WTC11 (cell line): ENCODE measurements around the gene NEDD4. TPM values are rescaled to one million over a fixed set of nuclear protein-coding genes. Genes with fewer than 3 reads are reported as not detected.

Experiments
- ATAC-seq: fragments of 200-7000 bp; cut with Tn5 transposase; 2 replicates; pipeline ENCODE4 v1.10.0; 2021; ENCODE audit warnings: mild to moderate bottlenecking, moderate library complexity
- CTCF ChIA-PET: fragments of 300-600 bp; sonication (Branson Sonifier 250); formaldehyde crosslinking; loops from one replicate; lab custom pipeline; 2021; ENCODE audit warnings: antibody characterized with exemption; lab: Charles Lee
- POLR2A ChIA-PET: fragments of 350-600 bp; sonication (Branson Sonifier 250); formaldehyde crosslinking; loops from one replicate; lab custom pipeline; 2021; ENCODE audit warnings: antibody characterized with exemption; lab: Charles Lee
- DNase-seq: peaks from one replicate; pipeline ENCODE4 v3.0.0; 2021; ENCODE audit warnings: low spot score
- H3K27ac Mint-ChIP-seq: 2 replicates; pipeline ENCODE4 v1.8.0; 2021; ENCODE audit warnings: mixed read lengths
- H3K27me3 Mint-ChIP-seq: 2 replicates; pipeline ENCODE4 v1.8.0; 2021; ENCODE audit warnings: low read depth, mild to moderate bottlenecking, moderate library complexity, mixed read lengths
- H3K36me3 Mint-ChIP-seq: 2 replicates; pipeline ENCODE4 v1.8.0; 2021; ENCODE audit warnings: mixed read lengths
- H3K4me1 Mint-ChIP-seq: 2 replicates; pipeline ENCODE4 v1.8.0; 2022; ENCODE audit warnings: mixed read lengths
- H3K4me3 Mint-ChIP-seq: 2 replicates; pipeline ENCODE4 v1.8.0; 2021; ENCODE audit warnings: mild to moderate bottlenecking, moderate library complexity, mixed read lengths
- H3K9me3 Mint-ChIP-seq: 2 replicates; pipeline ENCODE4 v1.8.0; 2021; ENCODE audit warnings: mixed read lengths
- E2F4 ChIP-seq: sonication (generic); formaldehyde crosslinking; IDR thresholded peaks from 2 replicates; pipeline ENCODE4 v1.8.1; 2022; ENCODE audit warnings: low read depth, mild to moderate bottlenecking, moderate library complexity, missing genetic modification reagents, borderline replicate concordance
- EMX1 ChIP-seq: fragments of 250-450 bp; sonication (Bioruptor Pico); IDR thresholded peaks from 2 replicates; pipeline ENCODE4 v1.8.0; 2021; ENCODE audit warnings: mild to moderate bottlenecking
- ESRRA ChIP-seq: sonication (generic); formaldehyde crosslinking; IDR thresholded peaks from 2 replicates; pipeline ENCODE4 v1.8.1; 2022; ENCODE audit warnings: mild to moderate bottlenecking, missing genetic modification reagents, borderline replicate concordance
- ETV6 ChIP-seq: sonication (generic); formaldehyde crosslinking; IDR thresholded peaks from 2 replicates; pipeline ENCODE4 v1.8.1; 2022; ENCODE audit warnings: mild to moderate bottlenecking, missing genetic modification reagents
- FOXJ3 ChIP-seq: sonication (generic); formaldehyde crosslinking; IDR thresholded peaks from 2 replicates; pipeline ENCODE4 v1.9.0; 2021; ENCODE audit warnings: missing genetic modification reagents, mild to moderate bottlenecking, borderline replicate concordance
- MXD4 ChIP-seq: fragments of 250-450 bp; sonication (Bioruptor Pico); IDR thresholded peaks from 2 replicates; pipeline ENCODE4 v1.8.0; 2021; ENCODE audit warnings: mild to moderate bottlenecking, moderate library complexity, borderline replicate concordance
- NR1H2 ChIP-seq: sonication (generic); formaldehyde crosslinking; IDR thresholded peaks from 2 replicates; pipeline ENCODE4 v1.9.0; 2021; ENCODE audit warnings: mild to moderate bottlenecking, moderate library complexity, missing genetic modification reagents
- OVOL2 ChIP-seq: fragments of 250-450 bp; sonication (Bioruptor Pico); IDR thresholded peaks from 2 replicates; pipeline ENCODE4 v1.9.0; 2021; ENCODE audit warnings: mild to moderate bottlenecking, borderline replicate concordance
- SMAD4 ChIP-seq: sonication (generic); formaldehyde crosslinking; IDR thresholded peaks from 2 replicates; pipeline ENCODE4 v1.8.0; 2022; ENCODE audit warnings: mild to moderate bottlenecking, missing genetic modification reagents
- TEAD1 ChIP-seq: sonication (generic); formaldehyde crosslinking; IDR thresholded peaks from 2 replicates; pipeline ENCODE4 v1.8.0; 2022; ENCODE audit warnings: mild to moderate bottlenecking, missing genetic modification reagents
- ZBTB21 ChIP-seq: sonication (generic); formaldehyde crosslinking; IDR thresholded peaks from 2 replicates; pipeline ENCODE4 v1.8.1; 2023; ENCODE audit warnings: mild to moderate bottlenecking, missing genetic modification reagents, borderline replicate concordance
- ZNF219 ChIP-seq: sonication (generic); formaldehyde crosslinking; IDR thresholded peaks from 2 replicates; pipeline ENCODE4 v1.8.0; 2023; ENCODE audit warnings: missing genetic modification reagents, mild to moderate bottlenecking, borderline replicate concordance
- ZNF232 ChIP-seq: sonication (generic); formaldehyde crosslinking; IDR thresholded peaks from 2 replicates; pipeline ENCODE4 v1.8.0; 2022; ENCODE audit warnings: mild to moderate bottlenecking, missing genetic modification reagents
- ZNF671 ChIP-seq: fragments of 250-450 bp; sonication (Bioruptor Pico); IDR thresholded peaks from 2 replicates; pipeline ENCODE4 v1.8.0; 2021; ENCODE audit warnings: mild to moderate bottlenecking
- total RNA-seq: library from RNA; stranded (reverse); gene quantifications from 3 replicates; pipeline ENCODE4 v1.2.3, GENCODE V29; 2021
- TF ChIP-seq, protein P1 (sequence below): fragments of 250-450 bp; sonication (Bioruptor Pico); conservative IDR thresholded peaks from 2 replicates; pipeline ENCODE4 v1.9.0; 2021; ENCODE audit warnings: mild to moderate bottlenecking
- TF ChIP-seq, protein P2 (sequence below): sonication (generic); formaldehyde crosslinking; IDR thresholded peaks from 2 replicates; pipeline ENCODE4 v1.8.0; 2022; ENCODE audit warnings: mild to moderate bottlenecking, missing genetic modification reagents
- TF ChIP-seq, protein P3 (sequence below): sonication (generic); formaldehyde crosslinking; IDR thresholded peaks from 2 replicates; pipeline ENCODE4 v1.8.1; 2022; ENCODE audit warnings: mild to moderate bottlenecking, moderate library complexity, missing genetic modification reagents
- TF ChIP-seq, protein P4 (sequence below): sonication (generic); formaldehyde crosslinking; IDR thresholded peaks from 2 replicates; pipeline ENCODE4 v1.8.0; 2023; ENCODE audit warnings: missing genetic modification reagents, mild to moderate bottlenecking, borderline replicate concordance

Gene NEDD4
- total RNA-seq, 1 experiment from 2014 or later: 4.5 TPM

GRCh38 chr15:55916666-55917409 lies 76.6 kb downstream of the NEDD4 start:
- Mint-ChIP-seq H3K4me1 (peaks cover 4% of the 10 kb centered on the region), H3K27ac (no peak overlapping the region; the same call in 1 of the 2 replicates), H3K9me3 (no peaks in the 10 kb centered on the region)
- CTCF ChIA-PET: interaction anchor here (1.1 to 2.8 kb wide), 6 partner anchors 9 to 85 kb away, joined by 3 to 14 read pairs (median 8); no protein-coding TSS in a partner anchor
- ATAC-seq (no peak), DNase-seq (no peak)
- POLR2A ChIA-PET: no interaction called here
- TF ChIP-seq NR1H2 (CRISPR knock-in tag): no peak
- TF ChIP-seq, protein P1, sequence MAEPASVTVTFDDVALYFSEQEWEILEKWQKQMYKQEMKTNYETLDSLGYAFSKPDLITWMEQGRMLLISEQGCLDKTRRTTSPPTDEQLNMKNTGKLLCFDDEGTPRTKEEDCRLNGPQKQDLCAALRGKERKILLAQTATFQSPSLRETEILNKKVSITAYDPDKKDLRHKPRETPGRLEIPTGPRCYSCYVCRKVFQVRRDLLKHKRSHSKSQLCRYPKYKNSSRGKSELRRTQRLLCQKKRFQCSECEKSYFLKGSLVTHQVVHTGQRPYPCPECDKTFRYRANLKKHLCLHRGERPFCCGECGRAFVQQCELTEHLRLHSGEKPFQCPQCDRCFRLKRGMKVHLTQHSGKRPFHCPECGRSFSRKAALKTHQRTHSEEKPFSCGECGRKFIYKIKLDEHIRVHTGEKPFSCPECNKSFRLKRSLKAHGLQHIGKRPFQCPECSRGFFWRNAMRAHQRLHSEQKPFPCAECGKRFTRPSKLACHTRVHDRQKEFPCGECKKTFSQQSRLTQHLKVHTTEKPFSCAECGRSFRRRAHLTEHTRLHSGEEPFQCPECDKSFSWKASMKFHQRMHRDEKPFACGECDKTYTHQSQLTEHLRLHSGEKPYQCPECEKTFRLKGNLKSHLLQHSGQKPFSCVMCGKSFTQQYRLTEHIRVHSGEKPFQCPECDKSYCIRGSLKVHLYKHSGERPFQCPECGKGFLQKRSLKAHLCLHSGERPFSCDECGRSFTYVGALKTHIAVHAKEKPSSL (CRISPR knock-in tag): no peak
- no peak for TF ChIP-seq EMX1 (CRISPR knock-in tag)
- no peak for TF ChIP-seq ZNF219 (CRISPR knock-in tag)
- no peak for TF ChIP-seq OVOL2 (CRISPR knock-in tag)
- TF ChIP-seq TEAD1 (CRISPR knock-in tag): no peak
- TF ChIP-seq, protein P2, sequence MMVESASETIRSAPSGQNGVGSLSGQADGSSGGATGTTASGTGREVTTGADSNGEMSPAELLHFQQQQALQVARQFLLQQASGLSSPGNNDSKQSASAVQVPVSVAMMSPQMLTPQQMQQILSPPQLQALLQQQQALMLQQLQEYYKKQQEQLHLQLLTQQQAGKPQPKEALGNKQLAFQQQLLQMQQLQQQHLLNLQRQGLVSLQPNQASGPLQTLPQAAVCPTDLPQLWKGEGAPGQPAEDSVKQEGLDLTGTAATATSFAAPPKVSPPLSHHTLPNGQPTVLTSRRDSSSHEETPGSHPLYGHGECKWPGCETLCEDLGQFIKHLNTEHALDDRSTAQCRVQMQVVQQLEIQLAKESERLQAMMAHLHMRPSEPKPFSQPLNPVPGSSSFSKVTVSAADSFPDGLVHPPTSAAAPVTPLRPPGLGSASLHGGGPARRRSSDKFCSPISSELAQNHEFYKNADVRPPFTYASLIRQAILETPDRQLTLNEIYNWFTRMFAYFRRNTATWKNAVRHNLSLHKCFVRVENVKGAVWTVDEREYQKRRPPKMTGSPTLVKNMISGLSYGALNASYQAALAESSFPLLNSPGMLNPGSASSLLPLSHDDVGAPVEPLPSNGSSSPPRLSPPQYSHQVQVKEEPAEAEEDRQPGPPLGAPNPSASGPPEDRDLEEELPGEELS: no peak
- TF ChIP-seq ETV6: no peak
- TF ChIP-seq SMAD4 (CRISPR knock-in tag): no peak
- TF ChIP-seq, protein P3, sequence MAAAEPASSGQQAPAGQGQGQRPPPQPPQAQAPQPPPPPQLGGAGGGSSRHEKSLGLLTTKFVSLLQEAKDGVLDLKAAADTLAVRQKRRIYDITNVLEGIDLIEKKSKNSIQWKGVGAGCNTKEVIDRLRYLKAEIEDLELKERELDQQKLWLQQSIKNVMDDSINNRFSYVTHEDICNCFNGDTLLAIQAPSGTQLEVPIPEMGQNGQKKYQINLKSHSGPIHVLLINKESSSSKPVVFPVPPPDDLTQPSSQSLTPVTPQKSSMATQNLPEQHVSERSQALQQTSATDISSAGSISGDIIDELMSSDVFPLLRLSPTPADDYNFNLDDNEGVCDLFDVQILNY (CRISPR knock-in tag): no peak
- TF ChIP-seq, protein P4, sequence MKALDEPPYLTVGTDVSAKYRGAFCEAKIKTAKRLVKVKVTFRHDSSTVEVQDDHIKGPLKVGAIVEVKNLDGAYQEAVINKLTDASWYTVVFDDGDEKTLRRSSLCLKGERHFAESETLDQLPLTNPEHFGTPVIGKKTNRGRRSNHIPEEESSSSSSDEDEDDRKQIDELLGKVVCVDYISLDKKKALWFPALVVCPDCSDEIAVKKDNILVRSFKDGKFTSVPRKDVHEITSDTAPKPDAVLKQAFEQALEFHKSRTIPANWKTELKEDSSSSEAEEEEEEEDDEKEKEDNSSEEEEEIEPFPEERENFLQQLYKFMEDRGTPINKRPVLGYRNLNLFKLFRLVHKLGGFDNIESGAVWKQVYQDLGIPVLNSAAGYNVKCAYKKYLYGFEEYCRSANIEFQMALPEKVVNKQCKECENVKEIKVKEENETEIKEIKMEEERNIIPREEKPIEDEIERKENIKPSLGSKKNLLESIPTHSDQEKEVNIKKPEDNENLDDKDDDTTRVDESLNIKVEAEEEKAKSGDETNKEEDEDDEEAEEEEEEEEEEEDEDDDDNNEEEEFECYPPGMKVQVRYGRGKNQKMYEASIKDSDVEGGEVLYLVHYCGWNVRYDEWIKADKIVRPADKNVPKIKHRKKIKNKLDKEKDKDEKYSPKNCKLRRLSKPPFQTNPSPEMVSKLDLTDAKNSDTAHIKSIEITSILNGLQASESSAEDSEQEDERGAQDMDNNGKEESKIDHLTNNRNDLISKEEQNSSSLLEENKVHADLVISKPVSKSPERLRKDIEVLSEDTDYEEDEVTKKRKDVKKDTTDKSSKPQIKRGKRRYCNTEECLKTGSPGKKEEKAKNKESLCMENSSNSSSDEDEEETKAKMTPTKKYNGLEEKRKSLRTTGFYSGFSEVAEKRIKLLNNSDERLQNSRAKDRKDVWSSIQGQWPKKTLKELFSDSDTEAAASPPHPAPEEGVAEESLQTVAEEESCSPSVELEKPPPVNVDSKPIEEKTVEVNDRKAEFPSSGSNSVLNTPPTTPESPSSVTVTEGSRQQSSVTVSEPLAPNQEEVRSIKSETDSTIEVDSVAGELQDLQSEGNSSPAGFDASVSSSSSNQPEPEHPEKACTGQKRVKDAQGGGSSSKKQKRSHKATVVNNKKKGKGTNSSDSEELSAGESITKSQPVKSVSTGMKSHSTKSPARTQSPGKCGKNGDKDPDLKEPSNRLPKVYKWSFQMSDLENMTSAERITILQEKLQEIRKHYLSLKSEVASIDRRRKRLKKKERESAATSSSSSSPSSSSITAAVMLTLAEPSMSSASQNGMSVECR: no peak
- TF ChIP-seq ZBTB21 (CRISPR knock-in tag): no peak
- TF ChIP-seq E2F4 (CRISPR knock-in tag): no peak
- TF ChIP-seq FOXJ3 (CRISPR knock-in tag): no peak
- no peak for TF ChIP-seq ZNF671 (CRISPR knock-in tag)
- no peak for TF ChIP-seq ESRRA
- TF ChIP-seq MXD4: no peak
- no peak for TF ChIP-seq ZNF232 (CRISPR knock-in tag)
- TF ChIP-seq, all 79 proteins: peak for 0
- H3K27me3 Mint-ChIP-seq: no peaks in the 10 kb centered on the region
- H3K4me3 Mint-ChIP-seq: no peak overlapping the region
- no peaks in the 10 kb centered on the region for H3K36me3 Mint-ChIP-seq
